ENCODE measurements around the gene CNOT6. TPM values are rescaled to one million over a fixed set of nuclear protein-coding genes. Genes with fewer than 3 reads are reported as not detected.
"Not testable (repeated sequence)": the region's sequence is repeated elsewhere in the genome, so short reads cannot be mapped to it uniquely, and the experiment has no call there.

CNOT6 gene
- total and polyA plus RNA-seq, 3 experiments from 2014 or later = 11.4 to 39.9 (median 36.0) TPM

DNA sequence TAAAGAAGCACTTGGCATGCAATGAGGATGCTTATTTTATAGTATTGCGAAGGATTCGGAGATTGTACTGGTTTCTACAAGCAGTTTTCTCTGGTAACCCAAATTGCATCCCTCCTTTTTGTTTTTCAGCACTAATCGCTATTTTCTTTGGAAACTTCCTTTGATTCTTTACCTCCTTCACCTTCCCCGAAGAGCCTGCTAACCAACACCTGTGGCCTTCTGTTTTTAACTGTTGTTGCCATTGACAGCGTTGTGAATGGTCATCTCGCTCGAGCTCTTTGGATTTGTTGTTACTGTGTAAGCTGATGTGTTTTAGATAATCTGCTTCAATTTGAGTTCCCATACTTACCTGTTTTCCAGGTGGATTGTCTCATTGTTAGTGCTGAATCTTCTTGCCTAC lies 1.1 kb downstream of the CNOT6 start:
- CTCF ChIA-PET = interaction anchor here (1.0 kb wide), 1 partner anchor 81 kb away, joined by 3 read pairs; no protein-coding TSS in a partner anchor

DNA sequence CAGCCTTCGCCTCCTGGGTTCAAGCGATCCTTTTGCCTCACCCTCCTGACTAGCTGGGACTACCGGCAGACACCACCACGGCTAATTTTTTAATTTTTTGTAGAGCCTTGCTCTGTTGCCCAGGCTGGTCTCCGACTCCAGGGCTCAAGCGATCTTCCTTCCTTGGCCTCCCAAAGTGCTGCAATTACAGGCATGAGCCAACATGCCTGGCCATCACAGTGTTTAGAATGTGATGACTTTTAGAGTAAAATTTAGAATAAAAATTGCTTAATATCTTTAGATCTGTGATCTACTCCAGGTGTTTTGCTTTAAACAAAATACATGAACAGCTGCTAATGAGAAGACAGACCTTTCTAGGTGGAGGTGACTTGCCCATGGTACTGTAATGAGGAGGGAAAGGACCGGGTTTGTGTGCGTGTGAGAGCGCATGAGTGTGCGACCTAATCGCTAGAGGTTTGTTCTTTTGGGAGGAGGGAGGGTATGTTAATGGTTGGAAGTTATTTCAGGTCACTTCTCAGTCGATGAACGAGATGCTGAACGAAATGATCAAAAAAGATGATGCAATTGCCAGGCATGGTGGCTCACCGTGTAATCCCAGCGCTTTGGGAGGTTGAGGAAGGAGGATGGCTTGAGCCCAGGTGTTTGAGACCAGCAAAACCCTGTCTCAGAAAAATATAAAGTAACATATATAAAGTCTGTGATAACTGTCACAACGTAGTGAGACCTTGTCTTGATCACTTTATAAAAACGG lies 2.0 kb downstream of the CNOT6 start:
- H3K4me3 ChIP-seq (ENCODE audit: low read length) = no peak overlapping the region
- H3K27ac ChIP-seq (ENCODE audit: low read depth, low read length) = no peak overlapping the region
- H3K4me3 Mint-ChIP-seq = peak overlapping the region; percentile 53 to 88 (median 69)
- no peaks in the 10 kb centered on the region for H3K9me3 Mint-ChIP-seq
- H3K27me3 ChIP-seq (ENCODE audit: insufficient read depth, low read length, poor library complexity, severe bottlenecking) = no peaks in the 10 kb centered on the region
- H3K36me3 Mint-ChIP-seq = peaks cover 0 to 24% (median 0%) of the 10 kb centered on the region in 3 donors
- no peaks in the 10 kb centered on the region for H3K27me3 Mint-ChIP-seq
- DNase-seq = no peak
- peaks cover 48% of the 10 kb centered on the region for H3K4me1 ChIP-seq (ENCODE audit: insufficient read depth, low read length)
- H3K27ac Mint-ChIP-seq = peak overlapping the region in 5 of 8 donors; percentile 55 to 91 (median 61)
- no peaks in the 10 kb centered on the region for H3K36me3 ChIP-seq (ENCODE audit: insufficient read depth, low read length)
- no peaks in the 10 kb centered on the region for H3K9me3 ChIP-seq (ENCODE audit: low read length)
- CTCF ChIA-PET = no interaction called here
- peaks cover 42 to 59% (median 49%) of the 10 kb centered on the region in 3 donors for H3K4me1 Mint-ChIP-seq
- POLR2A ChIA-PET = no interaction called here

More for the DNA sequence above, 1.1 kb downstream of the CNOT6 start:
- peak overlapping the region; percentile 84 to 96 (median 88) for H3K4me3 Mint-ChIP-seq
- Histone ChIP-seq H3K36me3 (ENCODE audit: insufficient read depth, low read length) (no peaks in the 10 kb centered on the region), H3K9me3 (ENCODE audit: low read length) (no peaks in the 10 kb centered on the region), H3K27me3 (ENCODE audit: insufficient read depth, low read length, poor library complexity, severe bottlenecking) (no peaks in the 10 kb centered on the region), H3K4me3 (ENCODE audit: low read length) (peak overlapping the region; percentile 68), H3K4me1 (ENCODE audit: insufficient read depth, low read length) (peaks cover 41% of the 10 kb centered on the region), H3K27ac (ENCODE audit: low read depth, low read length) (peak overlapping the region; percentile 79)
- no peaks in the 10 kb centered on the region for H3K27me3 Mint-ChIP-seq
- no peaks in the 10 kb centered on the region for H3K9me3 Mint-ChIP-seq
- H3K4me1 Mint-ChIP-seq = peaks cover 42 to 59% (median 49%) of the 10 kb centered on the region in 3 donors
- H3K27ac Mint-ChIP-seq = peak overlapping the region; percentile 72 to 96 (median 87)
- POLR2A ChIA-PET = interaction anchor here (1.4 kb wide), 1 partner anchor 202 kb away, joined by 4 read pairs; no protein-coding TSS in a partner anchor
- H3K36me3 Mint-ChIP-seq = peaks cover 0 to 24% (median 0%) of the 10 kb centered on the region in 3 donors
- DNase-seq = no peak

DNA sequence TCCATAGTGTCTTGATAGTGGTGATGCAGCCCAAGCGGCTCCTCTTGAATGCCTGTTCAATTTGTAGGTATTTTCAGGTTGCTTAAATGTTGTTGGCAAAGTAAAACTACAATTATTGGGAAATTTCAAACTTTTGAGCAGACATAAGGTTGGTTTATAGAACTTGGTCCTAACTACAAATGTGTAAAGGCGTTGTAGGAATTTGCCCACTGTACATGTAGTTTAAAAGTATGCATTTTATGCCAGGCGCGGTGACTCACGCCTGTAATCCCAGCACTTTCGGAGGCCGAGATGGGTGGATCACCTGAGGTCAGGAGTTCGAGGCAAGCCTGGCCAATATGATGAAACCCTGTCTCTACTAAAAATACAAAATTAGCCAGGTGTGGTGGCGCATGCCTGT lies 2.6 kb downstream of the CNOT6 start:
- H3K9me3 Mint-ChIP-seq; H3K36me3 ChIP-seq (ENCODE audit: insufficient read depth, low read length); CTCF ChIA-PET; H3K27me3 Mint-ChIP-seq; H3K27ac Mint-ChIP-seq; H3K4me3 ChIP-seq (ENCODE audit: low read length); H3K27ac ChIP-seq (ENCODE audit: low read depth, low read length); H3K4me3 Mint-ChIP-seq; DNase-seq; H3K27me3 ChIP-seq (ENCODE audit: insufficient read depth, low read length, poor library complexity, severe bottlenecking); H3K9me3 ChIP-seq (ENCODE audit: low read length): not testable (repeated sequence)
- peaks cover 53% of the 10 kb centered on the region for H3K4me1 ChIP-seq (ENCODE audit: insufficient read depth, low read length)
- Mint-ChIP-seq H3K36me3 (peaks cover 0 to 24% (median 0%) of the 10 kb centered on the region in 3 donors), H3K4me1 (peaks cover 42 to 59% (median 49%) of the 10 kb centered on the region in 3 donors)
- POLR2A ChIA-PET = interaction anchor here (0.6 kb wide), 1 partner anchor 363 kb away, joined by 3 read pairs; no protein-coding TSS in a partner anchor

DNA sequence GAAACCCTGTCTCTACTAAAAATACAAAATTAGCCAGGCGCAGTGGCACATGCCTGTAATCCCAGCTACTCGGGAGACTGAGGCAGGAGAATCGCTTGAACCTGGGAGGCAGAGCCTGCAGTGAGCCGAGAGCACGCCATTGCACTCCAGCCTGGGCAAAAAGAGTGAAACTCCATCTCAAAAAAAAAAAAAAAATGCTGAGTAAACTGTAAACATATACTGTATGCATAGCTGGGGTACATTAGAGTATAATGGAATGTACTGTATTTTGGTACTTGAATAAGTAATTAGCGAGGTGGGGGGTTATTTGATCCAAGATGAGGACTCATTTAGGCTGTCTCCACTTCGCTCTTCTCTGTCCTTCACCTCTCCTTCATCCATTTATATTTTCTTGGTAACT lies 3.7 kb downstream of the CNOT6 start:
- H3K4me3 ChIP-seq (ENCODE audit: low read length); H3K36me3 ChIP-seq (ENCODE audit: insufficient read depth, low read length); H3K9me3 Mint-ChIP-seq; DNase-seq; POLR2A ChIA-PET; H3K27me3 ChIP-seq (ENCODE audit: insufficient read depth, low read length, poor library complexity, severe bottlenecking); CTCF ChIA-PET; H3K9me3 ChIP-seq (ENCODE audit: low read length); H3K27ac ChIP-seq (ENCODE audit: low read depth, low read length); H3K27me3 Mint-ChIP-seq: not testable (repeated sequence)
- peaks cover 53% of the 10 kb centered on the region for H3K4me1 ChIP-seq (ENCODE audit: insufficient read depth, low read length)
- peak overlapping the region in 1 of 8 donors; percentile 39 for H3K27ac Mint-ChIP-seq
- H3K4me3 Mint-ChIP-seq = peak overlapping the region in 1 of 7 donors; percentile 7
- peaks cover 0 to 24% (median 0%) of the 10 kb centered on the region in 3 donors for H3K36me3 Mint-ChIP-seq
- H3K4me1 Mint-ChIP-seq = peaks cover 42 to 59% (median 49%) of the 10 kb centered on the region in 3 donors

DNA sequence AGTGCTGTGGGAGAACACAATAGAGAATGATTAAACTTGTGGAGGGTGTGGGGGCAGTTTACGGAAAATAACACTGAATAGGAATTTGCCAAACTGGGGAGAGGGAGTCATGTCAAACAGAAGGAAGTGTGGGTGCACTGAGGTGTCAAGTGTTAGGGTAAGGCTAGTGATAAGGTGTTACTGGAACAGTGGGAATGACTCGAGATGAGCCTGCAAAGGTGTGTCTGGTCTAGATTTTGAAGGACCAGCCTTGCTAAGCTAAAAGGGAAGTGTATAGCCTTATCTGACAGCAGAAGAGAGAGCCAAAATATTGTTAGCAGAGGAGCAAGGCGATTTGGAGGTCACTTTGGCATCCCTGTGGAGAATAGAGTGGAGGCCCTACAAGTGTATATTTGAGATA lies 4.2 kb downstream of the CNOT6 start:
- H3K27ac ChIP-seq (ENCODE audit: low read depth, low read length) = no peak overlapping the region
- H3K4me1 Mint-ChIP-seq = peaks cover 38 to 56% (median 45%) of the 10 kb centered on the region in 3 donors
- peak overlapping the region in 1 of 7 donors; percentile 7 for H3K4me3 Mint-ChIP-seq
- no peak for DNase-seq
- no peaks in the 10 kb centered on the region for H3K27me3 ChIP-seq (ENCODE audit: insufficient read depth, low read length, poor library complexity, severe bottlenecking)
- ChIA-PET POLR2A (no interaction called here), CTCF (no interaction called here)
- H3K36me3 Mint-ChIP-seq = peaks cover 0 to 23% (median 0%) of the 10 kb centered on the region in 3 donors
- no peaks in the 10 kb centered on the region for H3K9me3 ChIP-seq (ENCODE audit: low read length)
- peak overlapping the region in 3 of 8 donors; percentile 0 to 47 (median 18) for H3K27ac Mint-ChIP-seq
- H3K4me1 ChIP-seq (ENCODE audit: insufficient read depth, low read length) = peaks cover 47% of the 10 kb centered on the region
- no peak overlapping the region for H3K4me3 ChIP-seq (ENCODE audit: low read length)
- H3K36me3 ChIP-seq (ENCODE audit: insufficient read depth, low read length) = no peaks in the 10 kb centered on the region
- no peaks in the 10 kb centered on the region for H3K9me3 Mint-ChIP-seq
- no peaks in the 10 kb centered on the region for H3K27me3 Mint-ChIP-seq

DNA sequence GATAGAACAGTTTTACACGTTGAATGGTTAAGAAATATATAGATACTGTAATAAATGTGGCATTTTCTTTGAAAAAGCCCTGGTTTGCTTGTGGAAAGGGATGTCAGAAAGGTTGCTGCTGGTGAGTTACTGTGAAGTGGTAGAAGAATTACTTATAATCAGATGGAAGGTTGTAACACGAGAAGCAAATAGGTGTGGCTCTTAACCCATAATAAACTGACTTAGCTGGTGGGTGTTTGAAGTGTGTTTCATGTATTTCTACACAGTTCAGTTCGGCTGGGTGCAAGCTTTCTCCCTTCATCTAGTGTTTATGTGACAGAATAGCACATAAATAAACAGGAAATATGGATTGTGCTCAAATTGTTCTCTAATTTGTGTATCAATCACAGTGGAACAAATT lies 5.5 kb downstream of the CNOT6 start:
- ChIA-PET POLR2A (no interaction called here), CTCF (no interaction called here)
- Histone ChIP-seq H3K4me3 (ENCODE audit: low read length) (no peak overlapping the region), H3K27ac (ENCODE audit: low read depth, low read length) (no peak overlapping the region), H3K9me3 (ENCODE audit: low read length) (no peaks in the 10 kb centered on the region), H3K36me3 (ENCODE audit: insufficient read depth, low read length) (no peaks in the 10 kb centered on the region), H3K27me3 (ENCODE audit: insufficient read depth, low read length, poor library complexity, severe bottlenecking) (no peaks in the 10 kb centered on the region), H3K4me1 (ENCODE audit: insufficient read depth, low read length) (peaks cover 44% of the 10 kb centered on the region)
- H3K4me1 Mint-ChIP-seq = peaks cover 41 to 55% (median 47%) of the 10 kb centered on the region in 3 donors
- peaks cover 0 to 19% (median 0%) of the 10 kb centered on the region in 3 donors for H3K36me3 Mint-ChIP-seq
- H3K9me3 Mint-ChIP-seq = no peaks in the 10 kb centered on the region
- no peaks in the 10 kb centered on the region for H3K27me3 Mint-ChIP-seq
- H3K4me3 Mint-ChIP-seq = peak overlapping the region in 1 of 7 donors; percentile 68
- H3K27ac Mint-ChIP-seq = peak overlapping the region in 4 of 8 donors; percentile 2 to 81 (median 33)
- DNase-seq = no peak

DNA sequence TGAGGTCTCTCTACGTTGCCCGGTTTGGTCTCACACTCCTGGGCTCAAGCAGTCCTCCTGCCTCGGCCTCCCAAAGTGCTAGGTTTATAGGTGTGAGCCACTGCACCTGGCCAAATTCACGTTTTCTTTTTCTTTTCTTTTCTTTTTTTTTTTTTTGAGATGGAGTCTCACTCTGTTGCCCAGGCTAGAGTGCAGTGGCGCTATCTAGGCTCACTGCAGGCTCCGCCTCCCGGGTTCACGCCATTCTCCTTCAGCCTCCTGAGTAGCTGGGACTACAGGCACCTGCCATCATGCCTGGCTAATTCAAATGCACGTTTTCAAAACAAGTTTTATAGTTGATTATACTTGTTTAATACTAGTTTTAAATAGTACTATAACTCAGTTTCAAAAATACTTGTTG lies 6.1 kb downstream of the CNOT6 start:
- H3K4me1 Mint-ChIP-seq = peaks cover 39 to 51% (median 44%) of the 10 kb centered on the region in 3 donors
- H3K27ac ChIP-seq (ENCODE audit: low read depth, low read length); H3K27ac Mint-ChIP-seq; H3K9me3 ChIP-seq (ENCODE audit: low read length); CTCF ChIA-PET; H3K36me3 ChIP-seq (ENCODE audit: insufficient read depth, low read length); H3K4me3 ChIP-seq (ENCODE audit: low read length); H3K9me3 Mint-ChIP-seq; POLR2A ChIA-PET; DNase-seq; H3K27me3 ChIP-seq (ENCODE audit: insufficient read depth, low read length, poor library complexity, severe bottlenecking); H3K27me3 Mint-ChIP-seq: not testable (repeated sequence)
- H3K36me3 Mint-ChIP-seq = peaks cover 0 to 17% (median 0%) of the 10 kb centered on the region in 3 donors
- peaks cover 42% of the 10 kb centered on the region for H3K4me1 ChIP-seq (ENCODE audit: insufficient read depth, low read length)
- H3K4me3 Mint-ChIP-seq = peak overlapping the region in 1 of 7 donors; percentile 68

DNA sequence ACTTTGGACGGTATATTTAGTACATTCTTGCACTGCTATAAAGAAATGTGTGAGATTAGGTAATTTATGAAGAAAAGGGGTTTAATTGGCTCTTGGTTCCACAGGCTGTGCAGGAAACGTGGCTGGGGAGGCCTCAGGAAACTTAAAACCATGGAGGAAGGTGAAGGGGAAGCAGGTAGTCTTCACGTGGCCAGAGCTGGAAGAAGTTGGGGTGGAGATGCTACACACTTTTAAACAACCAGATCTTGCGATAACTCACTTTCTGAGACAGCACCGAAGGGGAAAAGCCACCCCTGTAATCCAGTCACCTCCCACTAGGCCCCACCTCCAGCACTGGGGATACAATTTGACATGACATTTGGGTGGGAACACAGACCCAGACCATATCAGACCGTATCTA lies 13.5 kb downstream of the CNOT6 start:
- CTCF ChIA-PET = no interaction called here
- no peaks in the 10 kb centered on the region for H3K9me3 Mint-ChIP-seq
- H3K27ac Mint-ChIP-seq = peak overlapping the region in 6 of 8 donors; percentile 17 to 50 (median 28)

More for the DNA sequence above, 13.5 kb downstream of the CNOT6 start:
- Histone ChIP-seq H3K27me3 (ENCODE audit: insufficient read depth, low read length, poor library complexity, severe bottlenecking) (no peaks in the 10 kb centered on the region), H3K4me3 (ENCODE audit: low read length) (no peak overlapping the region), H3K36me3 (ENCODE audit: insufficient read depth, low read length) (no peaks in the 10 kb centered on the region), H3K27ac (ENCODE audit: low read depth, low read length) (no peak overlapping the region), H3K4me1 (ENCODE audit: insufficient read depth, low read length) (no peaks in the 10 kb centered on the region), H3K9me3 (ENCODE audit: low read length) (no peaks in the 10 kb centered on the region)
- Mint-ChIP-seq H3K27me3 (no peaks in the 10 kb centered on the region), H3K4me3 (peak overlapping the region in 2 of 7 donors; percentile 24 to 45), H3K4me1 (peaks cover 40 to 60% (median 57%) of the 10 kb centered on the region in 3 donors), H3K36me3 (peaks cover 4 to 20% (median 10%) of the 10 kb centered on the region in 3 donors)
- POLR2A ChIA-PET = no interaction called here
- no peak for DNase-seq
